Stomach (tissue), 9 donors: ENCODE results near the gene TCF7L1. TPM values are rescaled to one million over a fixed set of nuclear protein-coding genes. Genes with fewer than 3 reads are reported as not detected.
A peak's percentile ranks its signal among the peaks of the same experiment; 100 is the strongest.
"Not testable (repeated sequence)": the region's sequence is repeated elsewhere in the genome, so short reads cannot be mapped to it uniquely, and the experiment has no call there.

Experiments used
- DNase-seq, 2 donors: peaks; one replicate each; pipeline versions ENCODE4 v3.0.0 to v3.0.0-alpha.2; 2013 to 2019
- H3K27ac ChIP-seq, 5 donors: fragments of 200-600 bp in 4 of 5; sonication (generic) in 4 of 5; one replicate each; pipeline ENCODE4 v1.5.1; 2013 to 2019; ENCODE audit warnings: mild to moderate bottlenecking in 1 of 5, moderate library complexity in 1 of 5
- H3K27me3 ChIP-seq, 3 donors: fragments of 200-600 bp; sonication (generic); one replicate each; pipeline ENCODE4 v1.5.1; 2017 to 2019; ENCODE audit warnings: mixed run types in 1 of 3
- H3K36me3 ChIP-seq, 4 donors: fragments of 200-600 bp; sonication (generic); 1 replicate in 3 of 4; 2 replicates in 1 of 4; pipeline ENCODE4 v1.5.1; 2016 to 2019
- H3K4me1 ChIP-seq, 4 donors: fragments of 200-600 bp; sonication (generic); one replicate each; pipeline ENCODE4 v1.5.1; 2016 to 2019
- H3K4me3 ChIP-seq, 4 donors: fragments of 200-600 bp; sonication (generic) in 3 of 4; one replicate each; pipeline ENCODE4 v1.5.1; 2016 to 2019; ENCODE audit warnings: mild to moderate bottlenecking in 1 of 4
- H3K9me3 ChIP-seq, 4 donors: fragments of 200-600 bp; sonication (generic); one replicate each; pipeline ENCODE4 v1.5.1; 2016 to 2019
- EP300 ChIP-seq: sonication (generic); formaldehyde crosslinking; IDR thresholded peaks from one replicate; pipeline ENCODE4 v1.6.1; 2017; ENCODE audit warnings: antibody characterized with exemption
- POLR2A ChIP-seq, 4 donors: fragments of 450-650 bp; IDR thresholded peaks; one replicate each; pipeline ENCODE4 v1.6.1; 2016; ENCODE audit warnings: antibody characterized with exemption in 4 of 4, control low read depth in 2 of 4, mild to moderate bottlenecking in 1 of 4, moderate library complexity in 1 of 4
- POLR2AphosphoS5 ChIP-seq, 3 donors: sonication (generic); formaldehyde crosslinking; IDR thresholded peaks; one replicate each; pipeline ENCODE4 v1.6.1; 2016; ENCODE audit warnings: antibody characterized with exemption in 3 of 3
- WGBS, 5 donors: extraction: QIAGEN DNeasy Blood & Tissue Kit in 3 of 5; methylation state at CpG; one replicate each; pipeline versions ENCODE4 v1.1.5 to v1.1.7; 2013 to 2018; 5-methylcytosine and 5-hydroxymethylcytosine counted together
- intact Hi-C: fragments of 100-400 bp; cut with DNase I; formaldehyde crosslinking; loops from one replicate; pipeline ENCODE4 v1.15.1; 2023; ENCODE audit warnings: low total_unique reads
- polyA plus RNA-seq, 3 donors: library from polyadenylated mRNA; stranded (reverse); fragments of 200-250 nt; gene quantifications; one replicate each; pipeline ENCODE4 v1.2.3, GENCODE V29; 2013
- total RNA-seq, 5 donors: library from RNA; depleted of rRNA; stranded (reverse); fragments of >200 nt; gene quantifications; one replicate each; pipeline versions ENCODE4 v1.1.0 to v1.2.3, GENCODE V29; 2014 to 2016
- TF ChIP-seq, protein P1 (sequence below), 7 experiments: fragments of 450-650 bp in 4 of 7; fragments of 200-600 bp in 3 of 7; sonication (generic) in 3 of 7; IDR thresholded peaks; one replicate each; pipeline ENCODE4 v1.5.1; 2016 to 2019; ENCODE audit warnings: antibody characterized with exemption in 7 of 7, control low read depth in 2 of 7, mild to moderate bottlenecking in 1 of 7
- donor health status: healthy with polysubstance abuse.
- donor health status: Bipolar disorder and iron deficiency.
- donor health status: healthy.

Gene TCF7L1
- total and polyA plus RNA-seq, 8 donors = 0.45 to 8.3 (median 4.9) TPM; not detected in 1

DNA sequence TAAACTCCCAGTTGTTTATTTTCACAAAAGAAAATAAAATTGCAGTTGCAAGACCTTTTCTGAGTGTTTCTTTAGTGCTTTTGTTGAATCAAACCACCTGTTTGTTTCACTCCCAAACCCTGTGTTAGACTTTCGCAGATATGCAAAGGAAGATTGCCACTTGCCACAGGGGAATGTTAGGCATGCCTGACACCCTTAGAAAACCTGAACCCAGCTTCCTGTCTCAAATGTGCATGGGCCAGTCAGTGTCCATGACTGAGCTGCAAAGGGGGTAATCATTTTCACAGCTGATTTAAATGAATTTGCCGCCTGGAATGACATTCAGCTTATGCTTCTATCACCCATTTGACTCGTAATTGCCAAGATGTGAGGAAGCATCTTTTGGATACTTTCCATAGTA lies 177.1 kb downstream of the TCF7L1 start:
- no peak for DNase-seq
- Histone ChIP-seq H3K4me3 (no peak overlapping the region), H3K27ac (peak overlapping the region in 2 of 5 donors; percentile 65 to 69), H3K9me3 (no peaks in the 10 kb centered on the region), H3K27me3 (no peaks in the 10 kb centered on the region), H3K36me3 (peaks cover 0 to 49% (median 42%) of the 10 kb centered on the region in 4 donors), H3K4me1 (peaks cover 17 to 52% (median 33%) of the 10 kb centered on the region in 4 donors)
- 63 to 76% (median 67%) methylated on average over 3 of the region's 3 CpGs for WGBS, 5 donors
- TF ChIP-seq, protein P1, sequence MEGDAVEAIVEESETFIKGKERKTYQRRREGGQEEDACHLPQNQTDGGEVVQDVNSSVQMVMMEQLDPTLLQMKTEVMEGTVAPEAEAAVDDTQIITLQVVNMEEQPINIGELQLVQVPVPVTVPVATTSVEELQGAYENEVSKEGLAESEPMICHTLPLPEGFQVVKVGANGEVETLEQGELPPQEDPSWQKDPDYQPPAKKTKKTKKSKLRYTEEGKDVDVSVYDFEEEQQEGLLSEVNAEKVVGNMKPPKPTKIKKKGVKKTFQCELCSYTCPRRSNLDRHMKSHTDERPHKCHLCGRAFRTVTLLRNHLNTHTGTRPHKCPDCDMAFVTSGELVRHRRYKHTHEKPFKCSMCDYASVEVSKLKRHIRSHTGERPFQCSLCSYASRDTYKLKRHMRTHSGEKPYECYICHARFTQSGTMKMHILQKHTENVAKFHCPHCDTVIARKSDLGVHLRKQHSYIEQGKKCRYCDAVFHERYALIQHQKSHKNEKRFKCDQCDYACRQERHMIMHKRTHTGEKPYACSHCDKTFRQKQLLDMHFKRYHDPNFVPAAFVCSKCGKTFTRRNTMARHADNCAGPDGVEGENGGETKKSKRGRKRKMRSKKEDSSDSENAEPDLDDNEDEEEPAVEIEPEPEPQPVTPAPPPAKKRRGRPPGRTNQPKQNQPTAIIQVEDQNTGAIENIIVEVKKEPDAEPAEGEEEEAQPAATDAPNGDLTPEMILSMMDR (IDR thresholded peaks at IDR 0.05) = no peak
- TF ChIP-seq POLR2A (IDR thresholded peaks at IDR 0.05) (no peak), POLR2AphosphoS5 (IDR thresholded peaks at IDR 0.05) (no peak), EP300 (no peak)
- intact Hi-C loops = no loop called here

DNA sequence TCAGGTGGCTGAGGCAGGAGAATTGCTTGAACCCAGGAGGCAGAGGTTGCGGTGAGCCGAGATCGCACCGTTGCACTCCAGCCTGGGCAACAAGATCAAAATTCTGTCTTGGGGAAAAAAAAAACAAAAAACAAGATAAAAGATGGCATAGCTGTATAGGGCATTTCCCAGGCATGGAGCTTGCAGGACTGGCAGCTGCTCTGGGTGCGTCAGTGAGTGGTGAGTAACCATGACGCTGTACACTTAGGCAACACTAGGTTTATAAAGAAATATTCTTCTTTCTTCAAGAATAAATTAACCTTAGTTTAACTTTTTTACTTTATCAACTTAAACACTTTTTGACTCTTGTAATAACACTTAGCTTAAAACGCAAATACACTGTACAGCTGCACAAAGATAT lies 179.2 kb downstream of the TCF7L1 start:
- intact Hi-C loops = no loop called here
- Histone ChIP-seq H3K27ac (no peak overlapping the region), H3K4me3 (no peak overlapping the region), H3K4me1 (peaks cover 17 to 40% (median 27%) of the 10 kb centered on the region in 4 donors), H3K27me3 (no peaks in the 10 kb centered on the region), H3K9me3 (no peaks in the 10 kb centered on the region), H3K36me3 (peaks cover 8 to 49% (median 43%) of the 10 kb centered on the region in 4 donors)
- 72 to 84% (median 82%) methylated on average over 7 of the region's 7 CpGs for WGBS, 5 donors
- DNase-seq = no peak
- TF ChIP-seq, protein P1 (IDR thresholded peaks at IDR 0.05) = no peak
- TF ChIP-seq POLR2A (IDR thresholded peaks at IDR 0.05) (no peak), EP300 (no peak), POLR2AphosphoS5 (IDR thresholded peaks at IDR 0.05) (no peak)

DNA sequence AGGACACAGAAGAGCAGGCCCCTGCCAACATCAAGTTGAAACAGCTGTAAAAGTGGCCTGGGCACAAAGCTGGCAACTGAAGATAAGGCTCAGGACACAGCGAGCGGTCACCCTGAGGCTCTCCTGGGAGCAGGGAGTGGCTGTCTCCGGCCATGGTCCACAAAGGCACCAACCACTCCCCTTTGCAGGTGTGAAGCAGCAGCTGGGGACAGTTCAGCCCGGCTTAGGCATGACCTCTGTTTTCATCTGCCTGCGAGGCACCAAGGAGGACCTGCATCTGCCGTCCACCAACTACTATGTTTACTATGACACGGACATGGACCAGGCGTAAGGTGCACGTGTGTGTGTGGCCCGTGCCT lies 181.7 kb downstream of the TCF7L1 start:
- no peak overlapping the region for H3K4me3 ChIP-seq
- TF ChIP-seq, protein P1 (IDR thresholded peaks at IDR 0.05) = no peak
- TF ChIP-seq POLR2A (IDR thresholded peaks at IDR 0.05) (no peak), POLR2AphosphoS5 (IDR thresholded peaks at IDR 0.05) (no peak), EP300 (no peak)
- peaks cover 4 to 32% (median 18%) of the 10 kb centered on the region in 4 donors for H3K4me1 ChIP-seq
- 56 to 74% (median 60%) methylated on average over 8 to 10 of the region's 10 CpGs for WGBS, 5 donors
- H3K36me3 ChIP-seq = peaks cover 20 to 67% (median 63%) of the 10 kb centered on the region in 4 donors
- peak in 1 of 2 donors; percentile 32 for DNase-seq
- no peaks in the 10 kb centered on the region for H3K27me3 ChIP-seq
- peak overlapping the region in 1 of 5 donors; percentile 66 for H3K27ac ChIP-seq
- H3K9me3 ChIP-seq = no peaks in the 10 kb centered on the region
- intact Hi-C loops = no loop called here

DNA sequence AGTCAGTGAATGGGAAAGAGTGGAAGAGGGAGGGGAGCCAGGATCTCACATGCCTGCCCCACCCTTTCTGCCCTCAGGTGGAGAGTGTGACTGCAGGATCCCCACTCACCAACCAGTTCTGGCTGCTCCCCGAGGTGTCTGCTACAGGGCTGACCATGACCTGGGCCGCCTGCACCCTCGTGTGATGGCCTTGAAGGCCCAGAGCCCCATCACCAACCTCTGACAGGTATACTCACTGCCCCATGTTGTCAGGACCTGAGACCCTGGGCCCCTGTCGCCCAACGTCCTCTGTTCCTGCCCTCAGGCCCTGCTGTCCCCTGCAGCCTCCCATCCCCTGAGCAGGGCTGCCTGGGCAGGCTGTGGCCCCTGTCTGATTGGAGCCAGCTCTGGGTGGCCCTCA lies 182.7 kb downstream of the TCF7L1 start:
- H3K27me3 ChIP-seq, H3K27ac ChIP-seq, H3K4me3 ChIP-seq, DNase-seq, H3K9me3 ChIP-seq, intact Hi-C loops: not testable (repeated sequence)
- Histone ChIP-seq H3K36me3 (peaks cover 30 to 77% (median 73%) of the 10 kb centered on the region in 4 donors), H3K4me1 (peaks cover 0 to 36% (median 14%) of the 10 kb centered on the region in 4 donors)
- WGBS, 5 donors = 50 to 83% methylated on average over 2 to 5 of the region's 5 CpGs; no CpG with 5 or more reads in 3 of the 5 donors

DNA sequence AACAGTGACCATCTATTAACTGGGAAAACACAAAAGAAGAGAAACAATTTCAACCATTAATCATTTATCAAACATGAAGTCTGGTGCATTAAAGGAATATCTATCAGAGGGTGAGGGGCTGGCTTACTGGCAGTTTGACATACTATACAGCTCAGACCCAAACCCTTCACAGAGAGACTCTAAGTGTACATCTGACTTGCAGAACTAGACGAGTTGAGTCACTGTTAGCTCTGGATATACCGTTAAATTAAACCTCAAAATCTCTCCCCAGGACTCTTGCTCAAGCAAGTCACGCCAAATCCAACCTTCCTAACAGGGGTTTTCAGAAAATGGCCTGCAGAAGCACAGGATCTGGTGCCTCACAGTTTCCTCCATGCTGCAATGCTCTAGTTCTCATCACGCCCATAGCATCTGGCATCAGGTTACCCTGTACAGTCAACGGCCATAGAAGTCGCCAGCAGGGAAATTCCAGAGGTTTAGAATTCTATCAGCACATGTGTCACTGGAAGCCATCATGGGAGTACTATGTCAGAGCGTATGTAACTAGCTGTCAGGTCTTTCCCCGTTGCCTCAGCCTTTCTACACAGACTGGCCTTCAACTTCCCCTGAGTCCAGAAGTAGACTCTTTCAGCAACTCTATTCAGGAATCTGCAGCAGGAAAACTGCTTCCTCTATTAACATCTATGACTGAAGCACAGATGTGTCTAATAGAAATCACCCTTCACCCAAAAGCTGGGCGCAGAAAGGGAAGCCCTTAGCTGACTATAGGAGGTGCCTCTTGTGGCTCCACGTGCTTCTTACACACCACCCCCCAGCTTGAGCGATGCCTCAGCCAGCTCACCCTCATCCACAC lies 185.3 kb downstream of the TCF7L1 start:
- TF ChIP-seq POLR2A (IDR thresholded peaks at IDR 0.05) (no peak), EP300 (no peak), POLR2AphosphoS5 (IDR thresholded peaks at IDR 0.05) (no peak)
- TF ChIP-seq, protein P1 (IDR thresholded peaks at IDR 0.05) = no peak
- Histone ChIP-seq H3K36me3 (peaks cover 53 to 99% (median 96%) of the 10 kb centered on the region in 4 donors), H3K27me3 (no peaks in the 10 kb centered on the region), H3K9me3 (no peaks in the 10 kb centered on the region), H3K4me3 (no peak overlapping the region), H3K27ac (no peak overlapping the region), H3K4me1 (peaks cover 5 to 61% (median 35%) of the 10 kb centered on the region in 4 donors)
- 60 to 78% (median 73%) methylated on average over 11 of the region's 11 CpGs for WGBS, 5 donors
- DNase-seq = peak in 1 of 2 donors; percentile 37
- intact Hi-C loops = no loop called here
